ENCODE data around the gene CMTM6. TPM values are rescaled to one million over a fixed set of nuclear protein-coding genes. Genes with fewer than 3 reads are reported as not detected.
"Not testable (repeated sequence)": the region's sequence is repeated elsewhere in the genome, so short reads cannot be mapped to it uniquely, and the experiment has no call there.

Gene CMTM6
- total RNA-seq, 1 donor from 2014 or later: 72.5 TPM

- DNase-seq (ENCODE audit: low spot score): no peak
Observed at GRCh38 chr3:32448686-32449474, 53.8 kb downstream of the CMTM6 start.

- no peak for DNase-seq (ENCODE audit: low spot score)
Observed at GRCh38 chr3:32447865-32448400, 54.7 kb downstream of the CMTM6 start.

GRCh38 chr3:32443478-32443877 is 59.2 kb downstream of the CMTM6 start:
- DNase-seq (ENCODE audit: low spot score): no peak

- no peak for DNase-seq (ENCODE audit: low spot score)
Observed at GRCh38 chr3:32442766-32443165, 59.9 kb downstream of the CMTM6 start.

GRCh38 chr3:32440611-32441350 is 61.9 kb downstream of the CMTM6 start:
- DNase-seq (ENCODE audit: low spot score): no peak

DNA sequence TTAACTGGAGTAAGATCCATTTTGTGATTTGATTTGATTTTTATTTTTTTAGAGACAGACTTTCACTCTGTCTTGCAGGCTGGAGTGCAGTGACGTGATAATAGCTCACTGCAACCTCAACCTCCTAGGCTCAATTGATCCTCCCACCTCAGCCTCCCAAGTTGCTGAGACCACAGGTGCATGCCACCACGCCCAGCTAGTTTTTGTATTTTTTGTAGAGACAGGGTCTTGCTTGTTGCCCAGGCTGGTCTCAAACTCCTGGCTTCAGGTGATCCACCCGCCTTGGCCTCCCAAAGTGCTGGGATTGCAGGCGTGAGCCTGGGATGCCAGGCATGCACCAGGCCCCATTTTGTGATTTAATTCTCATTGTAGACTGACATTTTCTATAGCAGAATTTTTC is 63.2 kb downstream of the CMTM6 start:
- not testable (repeated sequence) for DNase-seq (ENCODE audit: low spot score)

DNA sequence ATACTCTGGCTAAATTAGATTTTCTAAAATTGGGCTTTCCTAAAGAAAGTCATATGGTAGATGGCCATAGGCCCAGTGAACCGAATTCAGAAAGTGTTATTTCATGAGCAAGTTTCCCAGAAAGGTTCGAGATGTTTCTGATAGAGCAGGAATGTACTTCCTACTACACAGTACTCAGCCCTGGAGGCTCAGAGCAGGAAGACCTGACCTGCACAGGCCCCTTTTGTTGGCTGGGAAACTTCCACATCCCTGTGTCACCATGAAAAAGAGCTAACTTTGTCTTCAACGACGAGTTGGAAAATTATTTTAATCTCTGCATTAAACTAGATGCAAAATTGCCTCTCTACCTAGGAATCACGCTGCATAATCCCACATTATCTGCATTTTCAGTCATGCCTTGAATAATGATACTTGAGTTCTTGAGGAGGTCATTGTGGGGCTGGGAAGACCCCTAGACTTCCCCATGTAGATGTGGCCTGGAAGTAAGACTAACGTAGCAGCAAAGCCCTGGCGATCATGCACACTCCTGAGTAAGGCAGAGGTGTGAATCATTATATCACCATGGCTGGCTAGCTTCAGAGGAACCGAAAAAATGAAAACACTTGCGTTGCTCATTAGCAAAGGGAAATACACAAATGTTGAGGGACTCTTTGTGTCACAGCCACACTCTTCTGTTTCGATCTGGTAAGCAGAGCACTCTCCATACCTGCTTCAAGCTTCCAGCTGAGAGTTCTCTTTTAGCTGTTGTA is 63.9 kb downstream of the CMTM6 start:
- peak; percentile 32 for DNase-seq (ENCODE audit: low spot score)

- DNase-seq (ENCODE audit: low spot score): no peak
Observed at GRCh38 chr3:32437896-32438295, 64.8 kb downstream of the CMTM6 start.

DNA sequence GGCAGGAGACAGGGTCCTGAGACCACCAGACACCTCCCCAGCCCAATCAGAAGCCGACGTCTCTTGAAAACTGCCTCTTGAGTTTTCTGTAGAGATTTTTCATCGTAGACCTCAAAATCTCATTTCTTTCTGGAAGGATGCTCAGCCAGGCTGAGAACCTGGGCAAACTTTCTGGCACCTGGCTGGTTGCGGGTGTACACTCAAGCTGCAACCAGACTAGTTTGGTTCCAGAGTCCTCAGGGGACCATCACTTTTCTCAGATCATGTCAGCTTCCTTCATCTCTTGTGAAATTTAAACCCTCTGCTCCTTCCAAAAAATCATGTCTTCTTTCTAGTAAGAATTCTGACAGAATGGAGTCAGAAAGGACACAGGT is 65.8 kb downstream of the CMTM6 start:
- no peak for DNase-seq (ENCODE audit: low spot score)

GRCh38 chr3:32435911-32436815 is 66.5 kb downstream of the CMTM6 start:
- no peak for DNase-seq (ENCODE audit: low spot score)

DNA sequence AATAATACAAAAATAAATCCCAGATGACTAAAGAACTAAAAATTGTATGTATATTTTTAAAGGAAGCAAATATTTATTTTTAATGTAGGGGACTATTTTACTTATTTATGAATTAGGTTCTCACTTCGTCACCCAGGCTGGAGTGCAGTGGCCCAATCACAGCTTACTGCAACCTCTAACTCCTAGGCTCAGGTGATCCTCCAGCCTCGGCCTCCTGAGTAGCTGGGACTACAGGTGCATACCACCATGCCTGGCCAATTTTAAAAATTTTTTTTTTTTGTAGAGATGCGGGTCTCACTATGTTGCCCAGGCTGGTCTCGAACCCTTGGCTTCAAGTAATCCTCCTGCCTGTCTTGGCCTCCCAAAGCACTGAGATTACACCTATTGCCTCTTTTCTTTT is 68.4 kb downstream of the CMTM6 start:
- DNase-seq (ENCODE audit: low spot score): no peak

GRCh38 chr3:32432711-32433530 is 69.7 kb downstream of the CMTM6 start:
- DNase-seq (ENCODE audit: low spot score): no peak

- no peak for DNase-seq (ENCODE audit: low spot score)
Observed at GRCh38 chr3:32432045-32432710, 70.5 kb downstream of the CMTM6 start.

DNA sequence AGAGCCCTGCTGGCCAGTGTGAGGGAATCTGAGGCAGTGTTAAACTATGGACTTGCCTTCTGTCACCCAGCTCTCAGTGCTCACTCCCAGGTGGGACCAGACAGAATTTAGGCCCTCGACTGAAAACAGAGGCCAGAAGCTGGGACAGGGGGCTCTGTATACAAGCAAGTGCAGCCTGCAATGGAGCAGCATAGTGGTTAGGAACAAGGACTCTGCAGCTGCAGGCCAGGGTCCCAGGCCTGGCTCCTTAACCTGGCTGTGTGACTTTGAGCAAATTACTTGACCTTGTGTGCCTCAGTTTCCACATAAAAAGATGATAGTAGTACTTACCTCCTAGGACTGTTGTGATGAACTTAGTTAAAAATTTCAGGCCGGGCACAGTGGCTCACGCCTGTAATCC is 71.2 kb downstream of the CMTM6 start:
- no peak for DNase-seq (ENCODE audit: low spot score)

Other genes starting within 250 kb of the CMTM6 start
- gene CMTM7, start 111.0 kb downstream of the CMTM6 start, total RNA-seq: 72.2 TPM
- gene DYNC1LI1, start 68.0 kb upstream of the CMTM6 start, total RNA-seq: 26.2 TPM
- gene CNOT10, start 182.3 kb upstream of the CMTM6 start, total RNA-seq: 56.7 TPM